Osteoblast (primary cell): ENCODE results near the gene COL4A1. TPM values are rescaled to one million over a fixed set of nuclear protein-coding genes. Genes with fewer than 3 reads are reported as not detected.

Source experiments
- DNase-seq: peaks from one replicate; pipeline ENCODE4 v3.0.0; 2011; ENCODE audit warnings: low spot score, mixed read lengths; ENCODE audit not compliant: insufficient read length; ENCODE audit errors: missing footprints
- H2AFZ ChIP-seq: 2 replicates; pipeline ENCODE4 v1.6.0; 2011; ENCODE audit warnings: mild to moderate bottlenecking, low read length
- H3K27ac ChIP-seq: 2 replicates; pipeline ENCODE4 v1.5.1; 2011; ENCODE audit warnings: mild to moderate bottlenecking, low read depth, low read length, moderate library complexity
- H3K27me3 ChIP-seq: 2 replicates; pipeline ENCODE4 v1.6.0; 2012; ENCODE audit warnings: mild to moderate bottlenecking, control low read depth, inconsistent platforms, low read length, moderate library complexity; ENCODE audit not compliant: insufficient read depth
- H3K36me3 ChIP-seq: 2 replicates; pipeline ENCODE4 v1.5.1; 2011; ENCODE audit warnings: mild to moderate bottlenecking, low read length, control low read depth, moderate library complexity; ENCODE audit not compliant: insufficient read depth
- H3K4me1 ChIP-seq: 2 replicates; pipeline ENCODE4 v1.5.1; 2011; ENCODE audit warnings: mild to moderate bottlenecking, low read length, control low read depth, moderate library complexity; ENCODE audit not compliant: insufficient read depth
- H3K4me2 ChIP-seq: 2 replicates; pipeline ENCODE4 v1.6.0; 2011; ENCODE audit warnings: mild to moderate bottlenecking, low read length; ENCODE audit not compliant: insufficient read depth
- H3K4me3 ChIP-seq: fragments of 200-600 bp; sonication (generic); 3 replicates; pipeline ENCODE4 v1.5.1; 2012; ENCODE audit warnings: mild to moderate bottlenecking, low read length, inconsistent platforms; ENCODE audit not compliant: insufficient read depth
- H3K79me2 ChIP-seq: 2 replicates; pipeline ENCODE4 v1.6.0; 2012; ENCODE audit warnings: mild to moderate bottlenecking, low read length, control low read depth, inconsistent platforms; ENCODE audit not compliant: insufficient read depth
- H3K9me3 ChIP-seq: 2 replicates; pipeline ENCODE4 v1.5.1; 2011; ENCODE audit warnings: low read depth, low read length, control low read depth
- H4K20me1 ChIP-seq: 2 replicates; pipeline ENCODE4 v1.6.0; 2012; ENCODE audit warnings: mild to moderate bottlenecking, low read length, control low read depth; ENCODE audit not compliant: insufficient read depth
- total RNA-seq: library from RNA; depleted of rRNA; stranded (reverse); fragments of >200 nt; gene quantifications from 2 replicates; pipeline ENCODE4 v1.2.3, GENCODE V29; 2012
- TF ChIP-seq, protein P1 (sequence below): IDR thresholded peaks from 2 replicates; pipeline ENCODE4 v1.5.1; 2011; ENCODE audit warnings: mild to moderate bottlenecking, low read depth, low read length, moderate library complexity; ENCODE audit errors: extremely low read depth

The COL4A1 gene
- total RNA-seq, 1 donor, result 412 TPM

DNA sequence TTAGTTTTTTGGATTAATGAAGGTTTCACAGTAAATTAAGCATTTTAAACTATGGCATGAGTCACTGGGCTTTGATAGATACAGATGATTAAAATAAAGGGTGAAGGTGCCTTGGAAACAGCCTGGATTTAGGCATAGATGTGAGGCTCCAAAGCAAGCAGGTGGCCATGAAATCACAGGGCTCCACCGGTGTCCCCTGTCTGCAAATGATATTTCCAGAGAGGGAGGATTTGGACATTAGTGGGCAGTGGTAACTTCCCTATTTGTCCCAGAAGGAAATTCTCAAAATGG, 127.2 kb downstream of the COL4A1 start:
- H3K36me3 ChIP-seq, result peaks cover 100% of the 10 kb centered on the region
- no peak overlapping the region for H3K27ac ChIP-seq
- H3K27me3 ChIP-seq, result no peaks in the 10 kb centered on the region
- H3K4me1 ChIP-seq, result no peaks in the 10 kb centered on the region
- no peaks in the 10 kb centered on the region for H4K20me1 ChIP-seq
- TF ChIP-seq, protein P1, sequence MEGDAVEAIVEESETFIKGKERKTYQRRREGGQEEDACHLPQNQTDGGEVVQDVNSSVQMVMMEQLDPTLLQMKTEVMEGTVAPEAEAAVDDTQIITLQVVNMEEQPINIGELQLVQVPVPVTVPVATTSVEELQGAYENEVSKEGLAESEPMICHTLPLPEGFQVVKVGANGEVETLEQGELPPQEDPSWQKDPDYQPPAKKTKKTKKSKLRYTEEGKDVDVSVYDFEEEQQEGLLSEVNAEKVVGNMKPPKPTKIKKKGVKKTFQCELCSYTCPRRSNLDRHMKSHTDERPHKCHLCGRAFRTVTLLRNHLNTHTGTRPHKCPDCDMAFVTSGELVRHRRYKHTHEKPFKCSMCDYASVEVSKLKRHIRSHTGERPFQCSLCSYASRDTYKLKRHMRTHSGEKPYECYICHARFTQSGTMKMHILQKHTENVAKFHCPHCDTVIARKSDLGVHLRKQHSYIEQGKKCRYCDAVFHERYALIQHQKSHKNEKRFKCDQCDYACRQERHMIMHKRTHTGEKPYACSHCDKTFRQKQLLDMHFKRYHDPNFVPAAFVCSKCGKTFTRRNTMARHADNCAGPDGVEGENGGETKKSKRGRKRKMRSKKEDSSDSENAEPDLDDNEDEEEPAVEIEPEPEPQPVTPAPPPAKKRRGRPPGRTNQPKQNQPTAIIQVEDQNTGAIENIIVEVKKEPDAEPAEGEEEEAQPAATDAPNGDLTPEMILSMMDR, result no peak
- no peaks in the 10 kb centered on the region for H3K79me2 ChIP-seq
- no peak overlapping the region for H3K4me2 ChIP-seq
- H3K4me3 ChIP-seq, result no peak overlapping the region
- no peak overlapping the region for H2AFZ ChIP-seq
- no peaks in the 10 kb centered on the region for H3K9me3 ChIP-seq
- no peak for DNase-seq

DNA sequence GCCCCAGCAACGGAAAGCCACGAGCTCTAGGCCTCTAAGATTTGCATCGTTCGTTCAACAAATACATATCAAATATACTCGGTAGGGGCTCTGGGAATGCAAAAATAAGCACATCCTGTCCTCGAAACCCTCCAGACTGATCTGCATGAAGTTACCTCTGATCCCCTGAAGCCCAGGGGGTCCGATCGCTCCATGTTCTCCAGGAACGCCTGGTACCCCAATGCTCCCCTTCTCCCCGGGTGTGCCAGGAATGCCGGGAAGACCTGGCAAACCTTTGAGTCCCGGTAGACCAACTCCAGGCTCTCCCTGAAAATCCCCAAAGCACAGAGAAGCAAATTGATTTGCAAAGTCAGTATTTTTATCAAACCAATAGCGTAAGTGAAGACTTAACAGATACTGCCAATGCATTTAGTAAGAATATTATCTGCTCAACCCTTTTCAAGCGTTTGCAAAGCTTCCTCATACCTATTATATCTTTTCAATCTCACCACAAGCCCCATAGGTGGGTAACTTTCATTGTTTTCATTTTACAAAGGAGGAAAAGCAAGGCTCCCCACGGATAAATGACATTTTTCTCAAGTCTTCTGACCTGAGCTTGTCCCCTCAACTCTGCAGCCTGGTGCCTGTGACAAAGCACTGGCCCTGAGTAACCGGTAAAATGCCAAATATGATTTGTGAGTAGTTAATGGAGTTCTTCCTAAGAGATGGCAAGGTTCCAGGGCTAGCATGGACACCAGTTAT, 127.7 kb downstream of the COL4A1 start:
- no peak overlapping the region for H3K4me2 ChIP-seq
- peaks cover 100% of the 10 kb centered on the region for H3K36me3 ChIP-seq
- no peaks in the 10 kb centered on the region for H3K4me1 ChIP-seq
- no peak overlapping the region for H3K4me3 ChIP-seq
- H3K27ac ChIP-seq, result no peak overlapping the region
- no peaks in the 10 kb centered on the region for H4K20me1 ChIP-seq
- no peaks in the 10 kb centered on the region for H3K9me3 ChIP-seq
- H3K27me3 ChIP-seq, result no peaks in the 10 kb centered on the region
- TF ChIP-seq, protein P1, result no peak
- no peaks in the 10 kb centered on the region for H3K79me2 ChIP-seq
- no peak for DNase-seq
- no peak overlapping the region for H2AFZ ChIP-seq

DNA sequence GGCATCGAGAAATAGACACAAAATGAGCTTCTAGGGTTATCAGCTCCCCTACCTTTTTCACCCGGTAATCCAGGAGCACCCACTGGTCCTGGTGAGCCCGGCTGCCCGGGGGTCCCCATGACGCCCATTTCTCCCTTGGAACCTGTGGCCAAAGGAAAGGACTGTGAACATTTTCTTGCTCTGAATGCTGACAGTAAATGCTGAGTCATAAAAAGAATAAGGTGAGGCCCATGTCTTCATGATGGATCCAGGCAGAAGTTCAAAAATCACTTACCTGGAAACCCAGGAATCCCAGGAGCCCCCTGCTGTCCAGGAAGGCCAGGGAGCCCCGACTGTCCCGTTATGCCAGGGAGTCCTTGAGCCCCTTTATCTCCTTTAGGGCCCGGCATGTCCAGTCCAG, 129.2 kb downstream of the COL4A1 start:
- DNase-seq, result no peak
- H2AFZ ChIP-seq, result no peak overlapping the region
- no peak overlapping the region for H3K4me3 ChIP-seq
- no peak overlapping the region for H3K27ac ChIP-seq
- no peaks in the 10 kb centered on the region for H3K79me2 ChIP-seq
- no peaks in the 10 kb centered on the region for H4K20me1 ChIP-seq
- no peaks in the 10 kb centered on the region for H3K9me3 ChIP-seq
- TF ChIP-seq, protein P1, result no peak
- no peak overlapping the region for H3K4me2 ChIP-seq
- H3K4me1 ChIP-seq, result no peaks in the 10 kb centered on the region
- peaks cover 100% of the 10 kb centered on the region for H3K36me3 ChIP-seq
- H3K27me3 ChIP-seq, result no peaks in the 10 kb centered on the region

DNA sequence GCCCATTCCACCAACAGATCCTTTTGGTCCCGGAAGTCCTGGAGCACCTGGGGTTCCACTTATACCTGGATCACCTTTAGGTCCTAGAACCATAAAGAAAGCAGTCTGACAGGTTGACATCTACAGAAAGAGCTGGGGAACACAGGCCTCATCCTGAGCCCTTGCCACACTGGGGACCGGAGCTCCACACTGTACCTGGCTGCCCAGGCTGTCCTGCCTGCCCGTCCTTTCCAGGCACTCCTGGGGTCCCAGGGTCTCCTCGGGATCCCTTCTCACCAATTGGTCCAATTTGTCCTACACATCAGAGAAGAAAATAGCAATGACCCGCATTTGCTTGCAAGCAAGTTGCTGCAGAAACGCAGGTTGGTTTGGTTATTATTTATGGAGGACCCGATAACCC, 130.5 kb downstream of the COL4A1 start:
- Histone ChIP-seq H3K9me3 (no peaks in the 10 kb centered on the region), H3K4me1 (no peaks in the 10 kb centered on the region), H3K27me3 (no peaks in the 10 kb centered on the region), H3K79me2 (no peaks in the 10 kb centered on the region), H3K27ac (no peak overlapping the region), H3K36me3 (peaks cover 100% of the 10 kb centered on the region), H4K20me1 (no peaks in the 10 kb centered on the region), H3K4me3 (no peak overlapping the region), H3K4me2 (no peak overlapping the region), H2AFZ (no peak overlapping the region)
- TF ChIP-seq, protein P1, result no peak
- DNase-seq, result no peak
